NCI-H1417 treated with DMSO at 0.1 percent for 48 hours (cell line): ENCODE data around the gene OSTN.

ENCODE experiments used
- DNase-seq: peaks from one replicate; lab custom pipeline; 2025; lab: John Stamatoyannopoulos, UW

The OSTN gene

DNA sequence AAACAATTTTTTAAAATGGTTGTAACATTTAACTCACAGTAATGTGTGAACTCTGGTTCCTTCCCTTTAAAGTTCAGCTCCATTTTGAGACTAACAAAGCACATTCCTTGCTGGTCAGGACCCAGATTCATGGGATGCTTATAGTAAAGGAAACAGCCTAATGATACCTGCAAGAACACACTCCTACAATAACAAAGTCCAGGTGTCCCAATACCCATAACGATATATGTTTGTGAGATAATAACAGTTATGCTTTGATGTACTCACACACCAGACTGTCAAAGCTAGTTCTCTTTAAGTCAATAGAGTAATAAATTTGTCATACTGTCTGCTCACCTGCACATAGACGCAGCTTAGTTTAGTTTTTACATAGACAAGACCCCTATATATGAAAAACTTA, 114.3 kb downstream of the OSTN start:
- no peak for DNase-seq

DNA sequence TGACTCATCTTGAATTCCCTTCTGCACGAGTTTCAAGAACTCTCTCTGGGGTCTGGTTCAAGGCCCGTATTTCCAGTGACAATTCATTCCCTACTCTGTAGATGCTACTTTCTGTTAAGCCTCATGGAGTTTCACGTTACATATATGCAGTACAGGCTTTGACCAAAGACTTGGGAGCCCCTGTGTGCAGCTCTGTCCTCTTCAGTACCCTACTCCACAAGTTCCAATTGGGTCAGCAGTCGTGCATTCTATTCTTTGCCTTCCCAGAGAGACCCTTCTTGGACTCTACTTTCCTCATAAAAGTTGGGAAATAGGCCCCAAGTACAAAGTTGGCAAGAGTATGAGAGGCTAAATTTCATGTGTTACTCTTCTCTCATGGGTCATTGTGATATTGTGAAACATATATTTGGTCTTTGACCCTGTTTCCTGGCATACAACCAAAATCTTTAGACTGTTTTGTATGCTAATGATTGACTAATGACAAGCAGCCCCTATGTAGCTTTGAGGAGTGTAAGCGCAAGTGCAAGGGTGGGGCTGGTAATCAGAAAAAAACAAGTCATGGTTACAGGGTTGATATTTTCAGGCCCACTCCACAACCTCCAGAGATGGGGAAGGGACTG, 115.2 kb downstream of the OSTN start:
- DNase-seq, result no peak
